GM12878 (cell line): Measurements from ENCODE around the gene RSKR. TPM values are rescaled to one million over a fixed set of nuclear protein-coding genes. Genes with fewer than 3 reads are reported as not detected.
A peak's percentile ranks its signal among the peaks of the same experiment; 100 is the strongest.

Experiments used
- CREM ChIP-seq: IDR thresholded peaks from 2 replicates; pipeline ENCODE4 v1.6.1; 2014; ENCODE audit warnings: antibody characterized with exemption, low read depth
- FOS ChIP-seq: IDR thresholded peaks from 3 replicates; pipeline ENCODE4 v1.6.1; 2011; ENCODE audit warnings: borderline replicate concordance; ENCODE audit not compliant: insufficient read length; ENCODE audit errors: extremely low read depth
- HCFC1 ChIP-seq: fragments of 150-350 bp; IDR thresholded peaks from 2 replicates; pipeline ENCODE4 v1.6.1; 2014; ENCODE audit warnings: low read length
- HDGF ChIP-seq: fragments of 450-650 bp; IDR thresholded peaks from 2 replicates; pipeline ENCODE4 v1.6.1; 2016; ENCODE audit warnings: antibody characterized with exemption
- LARP7 ChIP-seq: fragments of 450-650 bp; IDR thresholded peaks from 2 replicates; pipeline ENCODE4 v1.6.1; 2017; ENCODE audit warnings: mild to moderate bottlenecking
- NFYB ChIP-seq: IDR thresholded peaks from 2 replicates; pipeline ENCODE4 v1.6.1; 2011; ENCODE audit warnings: low read depth, mild to moderate bottlenecking, low read length, improper control_type of control experiment, moderate library complexity; ENCODE audit not compliant: insufficient read depth
- RELA ChIP-seq: fragments of 450-650 bp; IDR thresholded peaks from 2 replicates; pipeline ENCODE4 v1.8.0; 2014; ENCODE audit warnings: borderline replicate concordance; ENCODE audit not compliant: partially characterized antibody
- SMARCA5 ChIP-seq: fragments of 450-650 bp; IDR thresholded peaks from 2 replicates; pipeline ENCODE4 v1.6.1; 2017; ENCODE audit warnings: mild to moderate bottlenecking
- SPI1 ChIP-seq: IDR thresholded peaks from 2 replicates; pipeline ENCODE4 v1.6.1; 2011; ENCODE audit warnings: low read depth, mild to moderate bottlenecking, low read length, moderate library complexity, borderline replicate concordance; ENCODE audit not compliant: insufficient read depth
- ZNF207 ChIP-seq: fragments of 450-650 bp; IDR thresholded peaks from 2 replicates; pipeline ENCODE4 v1.6.1; 2014; ENCODE audit warnings: antibody characterized with exemption, mild to moderate bottlenecking, borderline replicate concordance
- polyA plus RNA-seq, 11 experiments: library from polyadenylated mRNA; depleted of rRNA in 4 of 11; unstranded in 6 of 11; stranded (reverse) in 5 of 11; fragments of >200 nt; fragmentation: Nextera tagmentation in 4 of 11; fragmentation: Illumina TruSeq in 1 of 11; extraction: Ambion mirVana in 4 of 11; extraction: Trizol in 1 of 11; gene quantifications; 1 replicate in 1 of 11; 2 replicates in 10 of 11; pipeline versions ENCODE4 v1.2.1 to v1.2.3, GENCODE V29; 2011 to 2016; ENCODE audit warnings: inconsistent platforms in 2 of 11, missing spikeins in 2 of 11, low read depth in 1 of 11
- total RNA-seq, 4 experiments: library from RNA; depleted of rRNA in 3 of 4; stranded (reverse); fragments of >200 nt in 3 of 4; fragmentation: Illumina TruSeq in 1 of 4; extraction: Trizol in 1 of 4; gene quantifications; 2 replicates each; pipeline versions ENCODE4 v1.2.1 to v1.2.3, GENCODE V29; 2013 to 2021
- TF ChIP-seq, protein P1 (sequence below): IDR thresholded peaks from 2 replicates; pipeline ENCODE4 v1.6.1; 2012; ENCODE audit warnings: low read depth, low read length, improper control_type of control experiment

The RSKR gene
- total and polyA plus RNA-seq, 10 of the 15 experiments (the other 5 are each of a cell fraction or from before 2014, with no cell fraction given) = 0.52 to 22.4 (median 8.7) TPM

DNA sequence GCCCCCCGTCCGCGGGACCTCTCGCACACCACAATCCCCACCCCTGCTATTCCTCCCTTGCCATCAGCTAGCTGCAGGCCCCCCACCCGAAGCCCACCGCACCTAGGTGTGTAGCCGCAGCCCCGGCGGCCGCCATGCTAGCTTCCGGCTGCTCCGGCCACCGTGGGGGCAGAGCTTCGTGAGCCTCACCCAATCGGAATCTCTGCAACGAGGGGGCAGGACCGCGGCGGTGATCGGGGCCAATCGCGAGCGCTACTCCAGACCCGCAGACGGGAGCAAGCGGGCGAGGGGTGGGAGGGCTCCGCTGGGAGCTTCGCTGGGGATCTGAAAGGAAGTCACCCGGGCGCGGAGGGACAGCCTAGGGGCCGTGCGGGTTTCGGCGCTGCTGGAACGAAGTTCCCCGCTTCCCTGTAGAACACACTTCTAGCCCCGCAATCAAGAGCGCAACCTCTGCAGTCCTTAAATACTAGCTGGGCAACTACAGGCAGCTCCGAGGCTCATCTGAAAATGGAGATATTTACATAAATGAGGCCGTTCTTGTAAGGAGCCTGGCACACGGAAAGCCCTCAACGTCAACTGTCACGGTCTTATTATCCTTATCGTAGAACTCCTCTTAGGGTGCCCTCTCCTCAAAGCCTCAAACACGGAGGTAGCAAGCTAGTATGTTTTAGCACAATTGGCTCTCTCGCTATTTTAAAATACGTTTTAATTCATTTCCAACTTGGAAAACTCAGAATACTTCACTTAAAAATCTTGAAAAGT is 42.4 kb downstream of the RSKR start, which contains the start of gene PIGS (continued):
- peak; percentile 16 for TF ChIP-seq FOS
- peak; percentile 61 for TF ChIP-seq SMARCA5
- no peak for TF ChIP-seq RELA
- peak; percentile 32; the same call in 1 of the 2 replicates for TF ChIP-seq HCFC1
- peak; percentile 80; the same call in 1 of the 2 replicates for TF ChIP-seq NFYB
- TF ChIP-seq LARP7 = peak; percentile 58
- TF ChIP-seq HDGF = 0 out of 2 replicates have a peak, but pooled peaks have one; percentile 86
- TF ChIP-seq SPI1 = 0 out of 2 replicates have a peak, but pooled peaks have one; percentile 30
- TF ChIP-seq CREM = 0 out of 2 replicates have a peak, but pooled peaks have one; percentile 4
- TF ChIP-seq ZNF207 = 0 out of 2 replicates have a peak, but pooled peaks have one; percentile 5
- TF ChIP-seq, protein P1, sequence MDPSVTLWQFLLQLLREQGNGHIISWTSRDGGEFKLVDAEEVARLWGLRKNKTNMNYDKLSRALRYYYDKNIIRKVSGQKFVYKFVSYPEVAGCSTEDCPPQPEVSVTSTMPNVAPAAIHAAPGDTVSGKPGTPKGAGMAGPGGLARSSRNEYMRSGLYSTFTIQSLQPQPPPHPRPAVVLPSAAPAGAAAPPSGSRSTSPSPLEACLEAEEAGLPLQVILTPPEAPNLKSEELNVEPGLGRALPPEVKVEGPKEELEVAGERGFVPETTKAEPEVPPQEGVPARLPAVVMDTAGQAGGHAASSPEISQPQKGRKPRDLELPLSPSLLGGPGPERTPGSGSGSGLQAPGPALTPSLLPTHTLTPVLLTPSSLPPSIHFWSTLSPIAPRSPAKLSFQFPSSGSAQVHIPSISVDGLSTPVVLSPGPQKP = 0 out of 2 replicates have a peak, but pooled peaks have one; percentile 53
- TF ChIP-seq, all 136 proteins: peak for 34
